Pancreas (tissue), 10 donors: ENCODE results near the gene DYNLL1. TPM values are rescaled to one million over a fixed set of nuclear protein-coding genes. Genes with fewer than 3 reads are reported as not detected.
A peak's percentile ranks its signal among the peaks of the same experiment; 100 is the strongest.
"Not testable (repeated sequence)": the region's sequence is repeated elsewhere in the genome, so short reads cannot be mapped to it uniquely, and the experiment has no call there.

ENCODE experiments used
- ATAC-seq, 4 donors: fragments of 200-7000 bp; cut with Tn5 transposase; one replicate each; pipeline versions ENCODE4 v1.8.0 to v1.9.1; 2020; ENCODE audit warnings: mild to moderate bottlenecking in 4 of 4, moderate library complexity in 4 of 4
- DNase-seq, 6 donors: peaks; one replicate each; pipeline ENCODE4 v3.0.0-alpha.2; 2020
- FAIRE-seq: peaks from 2 replicates; lab custom pipeline; 2012; peaks lifted over from hg19 to GRCh38; lab: Jason Lieb, UNC
- H3K27ac ChIP-seq, 4 donors: fragments of 200-600 bp; sonication (generic); 1 replicate in 3 of 4; 2 replicates in 1 of 4; pipeline versions ENCODE4 v1.5.0 to v1.8.0; 2020
- H3K27me3 ChIP-seq, 4 donors: fragments of 200-600 bp; one replicate each; pipeline ENCODE4 v1.8.0; 2021
- H3K36me3 ChIP-seq, 3 donors: fragments of 200-600 bp; sonication (generic) in 1 of 3; one replicate each; pipeline versions ENCODE4 v1.5.0 to v1.8.0; 2020 to 2021
- H3K4me1 ChIP-seq, 3 donors: fragments of 200-600 bp; one replicate each; pipeline ENCODE4 v1.8.0; 2021
- H3K4me3 ChIP-seq, 4 donors: fragments of 200-600 bp; sonication (generic) in 2 of 4; one replicate each; pipeline versions ENCODE4 v1.5.0 to v1.8.0; 2020 to 2021
- H3K9me3 ChIP-seq, 4 donors: fragments of 200-600 bp; one replicate each; pipeline ENCODE4 v1.8.0; 2021
- WGBS, 2 donors: extraction: QIAGEN DNeasy Blood & Tissue Kit; methylation state at CpG; one replicate each; pipeline ENCODE4 v1.1.7; 2013; 5-methylcytosine and 5-hydroxymethylcytosine counted together
- intact Hi-C, 3 donors: fragments of 100-400 bp; cut with DNase I; formaldehyde crosslinking; loops; one replicate each; pipeline versions ENCODE4 v1.11.1 to v1.14.2; 2022
- polyA plus RNA-seq, 2 donors: library from polyadenylated mRNA; stranded (reverse); fragments of 200-250 nt; gene quantifications; one replicate each; pipeline ENCODE4 v1.2.3, GENCODE V29; 2013
- total RNA-seq, 6 donors: library from RNA; stranded (reverse); fragmentation: NEBNext Ultra II Directional in 4 of 6; extraction: Animal tissue kit (Norgen Biotek cat#: 25700) in 4 of 6; gene quantifications; one replicate each; pipeline versions ENCODE4 v1.2.1 to v1.2.4, GENCODE V29; 2021 to 2023
- TF ChIP-seq, protein P1 (sequence below), 4 donors: fragments of 200-600 bp; sonication (generic) in 3 of 4; IDR thresholded peaks; one replicate each; pipeline versions ENCODE4 v1.5.0 to v1.8.0; 2021; ENCODE audit warnings: antibody characterized with exemption in 4 of 4
- donor health status: healthy with polysubstance abuse.
- donor health status: DM: no; HTN: no; CAD: no; lungs with moderate emphysema.
- donor health status: DM: no; HTN: no; CAD: no.
- donor health status: control.
- donor health status: control.
- donor health status: Bipolar disorder and iron deficiency.
- donor health status: DM: yes; HTN: yes; CAD: no.
- donor health status: DM: no; HTN: no; CAD: no.
- donor health status: DM: no; HTN: no; CAD: no.
- donor health status: DM: yes; HTN: yes; CAD: no.

The DYNLL1 gene
- total and polyA plus RNA-seq, 8 donors = 57.7 to 249 (median 102) TPM

DNA sequence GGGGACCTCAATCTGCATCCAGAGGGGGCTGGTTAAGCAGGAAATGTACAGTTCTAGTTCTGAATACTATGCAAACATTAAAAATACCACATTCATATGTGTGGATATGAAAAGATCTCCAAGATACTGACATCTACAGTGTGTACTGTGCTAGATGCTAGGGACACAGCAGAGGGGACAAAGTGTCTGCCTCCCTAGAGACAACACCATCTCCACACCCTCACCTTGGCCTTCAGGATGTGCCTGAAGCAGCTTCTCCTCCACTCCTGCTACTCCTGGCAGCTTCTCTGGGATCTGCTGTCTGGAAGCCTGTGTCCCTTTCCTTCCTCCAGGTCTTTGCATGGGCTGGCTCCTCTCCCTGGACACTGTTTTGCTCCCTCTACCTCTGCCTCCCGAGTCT is 15.7 kb upstream of the DYNLL1 start:
- intact Hi-C loops = no loop called here
- DNase-seq = no peak
- 54 to 69% methylated on average over 1 of the region's 1 CpG for WGBS, 2 donors
- Histone ChIP-seq H3K4me3 (no peak overlapping the region), H3K27ac (no peak overlapping the region), H3K9me3 (no peaks in the 10 kb centered on the region), H3K36me3 (no peaks in the 10 kb centered on the region), H3K27me3 (no peaks in the 10 kb centered on the region), H3K4me1 (no peaks in the 10 kb centered on the region)
- TF ChIP-seq, protein P1, sequence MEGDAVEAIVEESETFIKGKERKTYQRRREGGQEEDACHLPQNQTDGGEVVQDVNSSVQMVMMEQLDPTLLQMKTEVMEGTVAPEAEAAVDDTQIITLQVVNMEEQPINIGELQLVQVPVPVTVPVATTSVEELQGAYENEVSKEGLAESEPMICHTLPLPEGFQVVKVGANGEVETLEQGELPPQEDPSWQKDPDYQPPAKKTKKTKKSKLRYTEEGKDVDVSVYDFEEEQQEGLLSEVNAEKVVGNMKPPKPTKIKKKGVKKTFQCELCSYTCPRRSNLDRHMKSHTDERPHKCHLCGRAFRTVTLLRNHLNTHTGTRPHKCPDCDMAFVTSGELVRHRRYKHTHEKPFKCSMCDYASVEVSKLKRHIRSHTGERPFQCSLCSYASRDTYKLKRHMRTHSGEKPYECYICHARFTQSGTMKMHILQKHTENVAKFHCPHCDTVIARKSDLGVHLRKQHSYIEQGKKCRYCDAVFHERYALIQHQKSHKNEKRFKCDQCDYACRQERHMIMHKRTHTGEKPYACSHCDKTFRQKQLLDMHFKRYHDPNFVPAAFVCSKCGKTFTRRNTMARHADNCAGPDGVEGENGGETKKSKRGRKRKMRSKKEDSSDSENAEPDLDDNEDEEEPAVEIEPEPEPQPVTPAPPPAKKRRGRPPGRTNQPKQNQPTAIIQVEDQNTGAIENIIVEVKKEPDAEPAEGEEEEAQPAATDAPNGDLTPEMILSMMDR (IDR thresholded peaks at IDR 0.05) = no peak
- FAIRE-seq = no peak
- no peak for ATAC-seq

- Histone ChIP-seq H3K4me3 (no peak overlapping the region), H3K27ac (no peak overlapping the region), H3K9me3 (no peaks in the 10 kb centered on the region), H3K36me3 (no peaks in the 10 kb centered on the region), H3K27me3 (no peaks in the 10 kb centered on the region), H3K4me1 (no peaks in the 10 kb centered on the region)
- TF ChIP-seq, protein P1 (IDR thresholded peaks at IDR 0.05) = no peak
- intact Hi-C loops = no loop called here
- FAIRE-seq = no peak
- no peak for ATAC-seq
- 93 to 96% methylated on average over 9 of the region's 9 CpGs for WGBS, 2 donors
- DNase-seq = no peak
Measured at GRCh38 chr12:120481022-120481767, 14.7 kb upstream of the DYNLL1 start.

DNA sequence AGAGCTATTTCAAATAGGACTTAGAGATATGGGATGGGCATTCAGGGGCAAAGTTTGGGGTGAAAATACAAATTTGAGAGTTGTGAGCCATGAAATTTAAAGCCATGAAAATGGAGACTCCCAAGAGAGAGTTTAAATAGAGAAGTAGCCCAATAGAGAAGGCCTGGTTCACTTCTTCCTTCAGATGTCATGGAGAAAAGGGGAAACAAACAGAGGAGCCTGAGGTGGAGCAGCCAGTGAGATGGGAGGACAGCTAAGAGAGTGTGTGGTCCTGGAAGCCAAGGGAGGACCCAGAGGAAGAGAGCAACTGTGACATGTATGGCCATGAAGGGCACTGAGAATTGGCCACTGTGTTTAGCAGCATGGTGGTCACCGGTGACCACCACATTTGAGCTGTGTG is 12.3 kb upstream of the DYNLL1 start:
- WGBS, 2 donors = 97 to 100% methylated on average over 1 of the region's 1 CpG

GRCh38 chr12:120485961-120486881 is 9.7 kb upstream of the DYNLL1 start:
- no peak overlapping the region for H3K27ac ChIP-seq
- H3K36me3 ChIP-seq = no peaks in the 10 kb centered on the region
- H3K27me3 ChIP-seq = no peaks in the 10 kb centered on the region
- no peak overlapping the region for H3K4me3 ChIP-seq
- 82 to 88% methylated on average over 7 of the region's 7 CpGs for WGBS, 2 donors
- no peak for FAIRE-seq
- DNase-seq = no peak
- ATAC-seq = no peak
- H3K9me3 ChIP-seq = no peaks in the 10 kb centered on the region
- TF ChIP-seq, protein P1 (IDR thresholded peaks at IDR 0.05) = no peak
- peaks cover 0 to 8% (median 3%) of the 10 kb centered on the region in 3 donors for H3K4me1 ChIP-seq
- intact Hi-C loops = no loop called here

More for the DNA sequence above, 12.3 kb upstream of the DYNLL1 start:
- FAIRE-seq (no peak), DNase-seq (no peak), ATAC-seq (no peak)
- Histone ChIP-seq H3K9me3 (no peaks in the 10 kb centered on the region), H3K27me3 (no peaks in the 10 kb centered on the region), H3K4me3 (no peak overlapping the region), H3K4me1 (peaks cover 0 to 3% (median 0%) of the 10 kb centered on the region in 3 donors), H3K36me3 (no peaks in the 10 kb centered on the region), H3K27ac (no peak overlapping the region)
- TF ChIP-seq, protein P1 (IDR thresholded peaks at IDR 0.05) = no peak
- intact Hi-C loops = no loop called here

GRCh38 chr12:120487552-120487951 is 8.4 kb upstream of the DYNLL1 start:
- WGBS, 2 donors = 39 to 49% methylated on average over 7 of the region's 7 CpGs
- H3K27me3 ChIP-seq, H3K36me3 ChIP-seq, intact Hi-C loops, H3K9me3 ChIP-seq, FAIRE-seq, H3K4me3 ChIP-seq: not testable (repeated sequence)
- ATAC-seq (peak; percentile 59 to 84 (median 78)), DNase-seq (peak in 5 of 6 donors; percentile 49 to 85 (median 73))
- Histone ChIP-seq H3K27ac (peak overlapping the region in 2 of 4 donors; percentile 39 to 85), H3K4me1 (peaks cover 0 to 12% (median 3%) of the 10 kb centered on the region in 3 donors)
